ENCODE results near the gene KSR1. TPM values are rescaled to one million over a fixed set of nuclear protein-coding genes. Genes with fewer than 3 reads are reported as not detected.
A peak's percentile ranks its signal among the peaks of the same experiment; 100 is the strongest.

The KSR1 gene
- total and polyA plus RNA-seq, 9 of the 15 experiments (the other 6 are each of a cell fraction or from before 2014, with no cell fraction given), result 1.4 to 51.7 (median 18.4) TPM

GRCh38 chr17:27414271-27414670, 42.0 kb upstream of the KSR1 start:
- no peak for FAIRE-seq

More at GRCh38 chr17:27414271-27414670, 42.0 kb upstream of the KSR1 start:
- Histone ChIP-seq H3K4me3 (no peak overlapping the region), H3K9me3 (replicated peaks; ENCODE audit: control insufficient read depth, insufficient read depth, low read depth, low read length) (no peaks in the 10 kb centered on the region), H3K4me1 (replicated peaks in 1 of 2; ENCODE audit: control insufficient read depth in 2 of 2, insufficient read depth in 2 of 2, low read length in 2 of 2) (peaks cover 0 to 6% of the 10 kb centered on the region in 2 experiments; a peak in 2 of 5 replicates), H2AFZ (ENCODE audit: low read depth, low read length) (no peak overlapping the region), H3K79me2 (ENCODE audit: control insufficient read depth, insufficient read depth, low read length) (no peaks in the 10 kb centered on the region), H3K27me3 (ENCODE audit: control insufficient read depth in 2 of 2, insufficient read depth in 2 of 2, low read length in 2 of 2) (no peaks in the 10 kb centered on the region), H3K4me2 (ENCODE audit: insufficient read depth, low read length) (no peak overlapping the region), H3K27ac (ENCODE audit: extremely low read depth, low read depth, low read length) (no peak overlapping the region), H3K9me1 (ENCODE audit: control insufficient read depth, insufficient read depth, low read length) (no peaks in the 10 kb centered on the region), H4K20me1 (replicated peaks; ENCODE audit: control insufficient read depth, insufficient read depth, low read length) (no peaks in the 10 kb centered on the region), H3K36me3 (ENCODE audit: control insufficient read depth, insufficient read depth, low read length) (no peaks in the 10 kb centered on the region), H3K9ac (ENCODE audit: insufficient read depth in 1 of 2, low read depth in 2 of 2, low read length in 2 of 2) (no peak overlapping the region)
- in situ Hi-C loops (cut with MboI), result no loop called here
- WGBS (ENCODE audit: insufficient coverage, low coverage, missing lambda C conversion rate), result 51% methylated on average over 3 of the region's 3 CpGs
- ChIA-PET POLR2A (interaction anchor here (0.9 kb wide), 1 partner anchor 94 kb away, joined by 3 read pairs; no protein-coding TSS in a partner anchor), CTCF (ENCODE audit: low intra/inter-chr PET ratio) (interaction anchor here (0.6 kb wide), 1 partner anchor 33 kb away, joined by 4 read pairs; no protein-coding TSS in a partner anchor)
- no peak for ATAC-seq
- intact Hi-C loops (cut with micrococcal nuclease), result no loop called here
- DNase-seq (ENCODE audit: extremely low read depth in 1 of 4, low spot score in 3 of 4), result no peak
- TF ChIP-seq FOSL1 (tag; conservative IDR thresholded peaks at IDR 0.05), result peak; percentile 26; the same call in 1 of the 2 replicates
- TF ChIP-seq ATF3 (IDR thresholded peaks at IDR 0.05), result peak; percentile 39; the same call in 1 of the 2 replicates
- TF ChIP-seq ATF3 (CRISPR knock-in tag; conservative IDR thresholded peaks at IDR 0.05), result no peak
- TF ChIP-seq PBX2 (CRISPR knock-in tag; IDR thresholded peaks at IDR 0.05; ENCODE audit: low read depth), result no peak
- no peak for TF ChIP-seq PBX2 (tag; conservative IDR thresholded peaks at IDR 0.05; ENCODE audit: low read depth)
- no peak for TF ChIP-seq MCM5 (IDR thresholded peaks at IDR 0.05; ENCODE audit: low read depth)
- TF ChIP-seq ETV6 (IDR thresholded peaks at IDR 0.05; ENCODE audit: borderline replicate concordance in 1 of 2, low read depth in 2 of 2, low read length in 1 of 2), result no peak
- TF ChIP-seq ETV6 (CRISPR knock-in tag; IDR thresholded peaks at IDR 0.05; ENCODE audit: borderline replicate concordance), result no peak
- TF ChIP-seq HNRNPK (IDR thresholded peaks at IDR 0.05; ENCODE audit: low read depth, low read length, poor library complexity, severe bottlenecking), result no peak
- no peak for TF ChIP-seq SETDB1 (IDR thresholded peaks at IDR 0.05; ENCODE audit: low read length)
- TF ChIP-seq ZNF785 (CRISPR knock-in tag; IDR thresholded peaks at IDR 0.05), result no peak
- no peak for TF ChIP-seq CHCHD3 (CRISPR knock-in tag; IDR thresholded peaks at IDR 0.05)
- TF ChIP-seq TGIF2 (CRISPR knock-in tag; IDR thresholded peaks at IDR 0.05), result no peak
- no peak for TF ChIP-seq ZFP36 (IDR thresholded peaks at IDR 0.05; ENCODE audit: low read depth, low read length, partially characterized antibody)
- TF ChIP-seq HDAC1 (IDR thresholded peaks at IDR 0.05), result no peak
- TF ChIP-seq ZNF316 (IDR thresholded peaks at IDR 0.05), result no peak
- BruUV-seq (replicated peaks), result no TSS peak
